Stomach (tissue), 4 donors: ENCODE measurements around the gene ERC1.

Experiments
- EP300 ChIP-seq: sonication (generic); formaldehyde crosslinking; IDR thresholded peaks from one replicate; pipeline ENCODE4 v1.6.1; 2017; ENCODE audit warnings: antibody characterized with exemption
- POLR2A ChIP-seq, 4 donors: fragments of 450-650 bp; IDR thresholded peaks; one replicate each; pipeline ENCODE4 v1.6.1; 2016; ENCODE audit warnings: antibody characterized with exemption in 4 of 4, control low read depth in 2 of 4, mild to moderate bottlenecking in 1 of 4, moderate library complexity in 1 of 4
- POLR2AphosphoS5 ChIP-seq, 3 donors: sonication (generic); formaldehyde crosslinking; IDR thresholded peaks; one replicate each; pipeline ENCODE4 v1.6.1; 2016; ENCODE audit warnings: antibody characterized with exemption in 3 of 3
- TF ChIP-seq, protein P1 (sequence below), 7 experiments: fragments of 450-650 bp in 4 of 7; fragments of 200-600 bp in 3 of 7; sonication (generic) in 3 of 7; IDR thresholded peaks; one replicate each; pipeline ENCODE4 v1.5.1; 2016 to 2019; ENCODE audit warnings: antibody characterized with exemption in 7 of 7, control low read depth in 2 of 7, mild to moderate bottlenecking in 1 of 7

DNA sequence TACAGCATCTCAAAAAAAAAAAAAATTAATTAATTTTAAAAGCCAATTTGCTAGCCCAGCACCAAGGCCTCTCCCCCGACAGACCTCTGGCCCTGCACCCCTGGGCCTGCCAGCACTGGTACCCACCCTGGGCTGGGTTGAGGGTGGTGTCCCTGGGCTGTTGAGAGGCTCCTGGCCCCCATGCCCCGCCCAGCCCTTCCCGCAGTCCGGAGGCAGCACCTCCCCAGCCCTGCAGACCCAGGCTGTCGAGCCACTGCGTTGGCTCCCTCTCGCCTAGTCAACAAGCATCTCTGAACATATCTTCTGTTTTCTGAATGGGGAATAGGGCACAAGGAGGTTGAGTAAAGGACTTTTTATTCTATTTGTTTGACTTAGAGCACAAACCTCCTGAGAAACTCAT is 516.3 kb downstream of the ERC1 start:
- no peak for TF ChIP-seq EP300
- TF ChIP-seq POLR2AphosphoS5 (IDR thresholded peaks at IDR 0.05): no peak
- TF ChIP-seq, protein P1, sequence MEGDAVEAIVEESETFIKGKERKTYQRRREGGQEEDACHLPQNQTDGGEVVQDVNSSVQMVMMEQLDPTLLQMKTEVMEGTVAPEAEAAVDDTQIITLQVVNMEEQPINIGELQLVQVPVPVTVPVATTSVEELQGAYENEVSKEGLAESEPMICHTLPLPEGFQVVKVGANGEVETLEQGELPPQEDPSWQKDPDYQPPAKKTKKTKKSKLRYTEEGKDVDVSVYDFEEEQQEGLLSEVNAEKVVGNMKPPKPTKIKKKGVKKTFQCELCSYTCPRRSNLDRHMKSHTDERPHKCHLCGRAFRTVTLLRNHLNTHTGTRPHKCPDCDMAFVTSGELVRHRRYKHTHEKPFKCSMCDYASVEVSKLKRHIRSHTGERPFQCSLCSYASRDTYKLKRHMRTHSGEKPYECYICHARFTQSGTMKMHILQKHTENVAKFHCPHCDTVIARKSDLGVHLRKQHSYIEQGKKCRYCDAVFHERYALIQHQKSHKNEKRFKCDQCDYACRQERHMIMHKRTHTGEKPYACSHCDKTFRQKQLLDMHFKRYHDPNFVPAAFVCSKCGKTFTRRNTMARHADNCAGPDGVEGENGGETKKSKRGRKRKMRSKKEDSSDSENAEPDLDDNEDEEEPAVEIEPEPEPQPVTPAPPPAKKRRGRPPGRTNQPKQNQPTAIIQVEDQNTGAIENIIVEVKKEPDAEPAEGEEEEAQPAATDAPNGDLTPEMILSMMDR (IDR thresholded peaks at IDR 0.05): no peak
- TF ChIP-seq POLR2A (IDR thresholded peaks at IDR 0.05): no peak
